Adrenal gland (tissue), 5 donors: Measurements from ENCODE around the gene OR6Y1.

Experiments
- POLR2A ChIP-seq, 2 donors: fragments of 450-650 bp; IDR thresholded peaks; one replicate each; pipeline ENCODE4 v1.6.1; 2017; ENCODE audit warnings: antibody characterized with exemption in 2 of 2, mild to moderate bottlenecking in 2 of 2, moderate library complexity in 1 of 2
- TF ChIP-seq, protein P1 (sequence below), 6 experiments: fragments of 450-650 bp in 4 of 6; fragments of 200-600 bp in 2 of 6; sonication (generic) in 1 of 6; IDR thresholded peaks; 1 replicate in 5 of 6; 2 replicates in 1 of 6; pipeline versions ENCODE4 v1.5.1 to v1.8.0; 2016 to 2021; ENCODE audit warnings: antibody characterized with exemption in 6 of 6, mild to moderate bottlenecking in 2 of 6, moderate library complexity in 1 of 6
- donor health status: DM: no; HTN: no; CAD: no.

DNA sequence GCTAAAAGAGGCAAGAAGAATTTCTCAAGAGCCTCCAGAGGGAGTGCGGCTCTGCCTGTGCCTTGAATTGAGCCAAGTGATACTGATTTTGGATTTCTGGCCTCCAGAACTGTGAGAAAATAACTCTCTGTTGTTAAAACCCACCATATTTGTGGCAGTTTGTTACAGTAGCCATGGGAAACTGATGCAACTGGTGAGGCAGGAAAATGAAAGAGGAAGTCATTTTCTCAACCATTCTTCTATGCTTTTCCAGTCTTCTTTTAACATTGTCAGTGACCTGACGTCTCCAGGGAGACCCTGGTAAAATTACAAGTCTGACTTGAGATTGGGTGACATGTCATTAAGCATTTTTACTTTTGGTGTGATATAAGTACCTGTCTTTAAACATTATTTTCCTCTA, 10.4 kb upstream of the OR6Y1 start:
- TF ChIP-seq, protein P1, sequence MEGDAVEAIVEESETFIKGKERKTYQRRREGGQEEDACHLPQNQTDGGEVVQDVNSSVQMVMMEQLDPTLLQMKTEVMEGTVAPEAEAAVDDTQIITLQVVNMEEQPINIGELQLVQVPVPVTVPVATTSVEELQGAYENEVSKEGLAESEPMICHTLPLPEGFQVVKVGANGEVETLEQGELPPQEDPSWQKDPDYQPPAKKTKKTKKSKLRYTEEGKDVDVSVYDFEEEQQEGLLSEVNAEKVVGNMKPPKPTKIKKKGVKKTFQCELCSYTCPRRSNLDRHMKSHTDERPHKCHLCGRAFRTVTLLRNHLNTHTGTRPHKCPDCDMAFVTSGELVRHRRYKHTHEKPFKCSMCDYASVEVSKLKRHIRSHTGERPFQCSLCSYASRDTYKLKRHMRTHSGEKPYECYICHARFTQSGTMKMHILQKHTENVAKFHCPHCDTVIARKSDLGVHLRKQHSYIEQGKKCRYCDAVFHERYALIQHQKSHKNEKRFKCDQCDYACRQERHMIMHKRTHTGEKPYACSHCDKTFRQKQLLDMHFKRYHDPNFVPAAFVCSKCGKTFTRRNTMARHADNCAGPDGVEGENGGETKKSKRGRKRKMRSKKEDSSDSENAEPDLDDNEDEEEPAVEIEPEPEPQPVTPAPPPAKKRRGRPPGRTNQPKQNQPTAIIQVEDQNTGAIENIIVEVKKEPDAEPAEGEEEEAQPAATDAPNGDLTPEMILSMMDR (IDR thresholded peaks at IDR 0.05), result no peak
- TF ChIP-seq POLR2A (IDR thresholded peaks at IDR 0.05), result no peak
